HG02610 (cell line): Measurements from ENCODE around the gene NTM.

Experiments
- ATAC-seq: cut with Tn5 transposase; IDR thresholded peaks from one replicate; pipeline ENCODE4 v1.9.1; 2021; ENCODE audit warnings: mild to moderate bottlenecking, moderate library complexity; ENCODE audit not compliant: unreplicated experiment

The NTM gene

DNA sequence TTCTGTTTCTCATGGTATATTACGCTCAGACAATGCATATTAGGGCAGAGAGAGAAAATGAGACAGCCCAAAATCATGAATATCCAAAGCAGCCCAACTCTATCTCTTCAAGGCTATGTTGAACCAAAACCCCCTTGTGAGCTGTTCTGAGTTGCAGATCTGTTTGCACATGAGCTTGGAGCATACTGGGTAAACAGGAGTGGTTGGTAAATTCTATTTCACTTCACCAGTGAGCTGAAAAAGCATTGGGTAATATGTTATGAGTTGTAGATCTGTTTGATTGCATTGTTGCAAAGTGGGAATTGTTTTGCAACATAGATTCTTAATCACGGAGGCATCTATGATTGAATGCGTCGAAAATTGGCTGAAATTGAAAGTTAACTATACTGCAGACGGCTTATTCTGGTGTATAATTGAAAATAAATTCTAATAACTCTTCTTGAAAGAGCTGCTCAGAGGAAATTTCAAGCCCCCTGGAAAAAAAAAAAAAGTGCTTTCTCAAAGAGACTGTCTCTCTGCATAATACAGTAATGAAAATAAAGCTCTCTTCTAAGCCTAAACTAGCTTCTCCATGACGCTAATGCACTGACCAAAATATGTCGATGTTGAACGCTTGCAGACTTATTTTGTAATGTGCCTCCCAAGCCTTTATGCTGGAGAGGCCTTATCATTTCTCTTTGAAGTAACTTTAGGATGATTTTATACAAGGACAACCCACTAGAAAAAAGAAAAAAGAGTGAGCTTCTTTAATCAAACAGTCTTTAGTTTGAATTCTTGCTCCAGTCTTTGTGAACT is 263.7 kb downstream of the NTM start:
- no peak for ATAC-seq

DNA sequence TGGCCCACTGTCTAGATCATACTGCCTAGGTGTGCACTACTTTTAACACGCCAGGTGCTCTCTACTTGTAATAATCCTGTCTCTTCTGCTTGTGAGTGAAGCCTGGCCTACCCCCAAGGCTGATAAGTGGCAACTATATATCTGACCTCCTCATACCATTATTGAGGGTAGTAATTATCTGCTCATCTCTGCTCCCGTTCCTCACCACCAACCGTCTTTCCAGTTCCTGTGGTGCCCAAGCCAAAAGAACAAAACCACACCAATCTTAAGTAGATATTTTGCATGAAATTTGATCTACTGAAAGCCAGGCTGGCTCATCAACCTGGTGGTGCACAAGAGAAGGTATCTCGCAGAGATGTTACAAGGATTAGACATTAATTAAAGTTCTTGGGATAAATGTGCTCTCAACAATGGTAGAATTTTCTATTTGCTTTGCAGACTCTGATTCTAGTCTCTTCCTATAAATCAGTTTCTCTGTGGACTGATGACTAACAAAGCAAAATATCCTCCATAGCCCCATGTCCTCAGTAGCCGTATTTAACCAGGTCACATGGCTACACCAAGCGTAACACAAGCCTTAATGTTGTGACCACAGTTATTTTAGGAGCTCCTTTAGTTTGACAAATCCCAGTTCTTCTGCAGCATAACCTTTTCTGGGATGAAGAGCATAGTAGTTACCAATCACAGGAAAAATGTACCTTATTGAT is 267.2 kb downstream of the NTM start:
- no peak for ATAC-seq

DNA sequence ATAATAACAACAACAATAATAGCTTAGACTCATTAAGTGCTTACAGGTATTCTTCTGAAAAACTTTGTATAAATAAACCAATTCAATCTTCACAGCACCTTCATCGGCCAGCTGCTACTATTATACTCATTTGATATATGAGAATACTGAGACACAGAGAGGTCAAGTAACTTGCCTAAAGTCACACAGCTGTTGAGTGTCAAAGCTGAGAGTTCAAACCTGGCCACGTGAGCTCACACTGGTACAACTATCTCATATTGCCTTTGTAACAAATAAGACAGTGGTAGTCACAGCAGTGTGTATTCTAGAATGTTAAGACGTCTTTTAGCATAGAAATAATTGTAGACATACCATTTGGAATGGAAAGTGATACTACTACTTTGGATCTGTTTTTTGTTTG is 268.5 kb downstream of the NTM start:
- ATAC-seq: no peak

DNA sequence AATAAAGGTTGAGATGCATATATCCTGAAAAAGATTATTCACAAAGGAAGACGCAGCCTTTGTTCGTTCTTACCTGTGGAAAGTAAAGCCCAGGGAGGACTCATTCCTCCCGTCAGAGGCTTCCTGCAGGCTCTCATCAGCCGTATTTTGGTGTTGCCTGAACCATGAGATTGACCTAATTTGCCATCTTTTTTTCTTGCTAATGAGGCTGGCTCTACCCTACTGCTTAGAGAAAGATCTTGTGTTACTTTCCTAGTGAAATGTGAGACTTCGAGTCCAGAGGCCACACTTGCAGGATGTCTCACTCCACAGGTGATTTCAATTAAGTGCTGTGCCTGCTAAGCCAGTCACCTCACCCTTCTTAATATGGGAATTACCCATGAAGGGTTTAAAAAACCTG is 269.9 kb downstream of the NTM start:
- no peak for ATAC-seq

DNA sequence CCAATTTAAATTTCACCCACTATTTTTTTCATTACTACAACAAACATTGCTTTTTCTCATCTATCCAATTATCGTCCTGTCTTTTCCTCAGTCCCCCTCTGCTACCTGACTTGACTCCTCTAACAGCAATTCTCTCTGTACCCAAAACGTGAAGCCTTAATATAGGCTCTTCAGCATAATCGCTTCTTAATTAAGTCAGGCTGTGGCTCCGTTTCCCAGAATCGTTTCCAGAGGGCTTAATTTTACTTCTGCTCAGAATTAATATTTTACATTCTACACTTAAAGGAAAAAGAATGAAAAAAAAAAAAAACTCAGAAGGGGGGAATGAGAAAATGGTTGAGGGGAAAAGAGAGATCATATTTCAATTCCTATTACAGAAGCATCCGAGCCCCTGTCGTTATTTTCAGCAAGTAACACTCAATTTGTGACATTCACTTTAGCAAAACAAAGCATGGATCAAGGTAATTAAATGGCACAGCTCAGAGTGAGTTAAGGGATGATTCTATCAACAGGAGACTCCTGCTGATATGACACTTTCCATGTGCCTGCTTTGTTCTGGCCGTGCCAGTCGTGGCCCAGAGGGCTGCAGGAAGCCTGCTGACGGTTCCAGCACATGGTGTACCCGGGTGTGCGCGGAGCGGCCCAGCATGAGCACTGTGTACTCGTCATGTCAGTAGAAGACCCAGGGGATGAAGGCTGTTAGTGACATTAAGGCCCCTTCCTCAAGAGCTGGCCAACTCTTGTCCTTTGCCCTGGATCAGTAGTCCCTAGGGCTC is 272.5 kb downstream of the NTM start:
- no peak for ATAC-seq

DNA sequence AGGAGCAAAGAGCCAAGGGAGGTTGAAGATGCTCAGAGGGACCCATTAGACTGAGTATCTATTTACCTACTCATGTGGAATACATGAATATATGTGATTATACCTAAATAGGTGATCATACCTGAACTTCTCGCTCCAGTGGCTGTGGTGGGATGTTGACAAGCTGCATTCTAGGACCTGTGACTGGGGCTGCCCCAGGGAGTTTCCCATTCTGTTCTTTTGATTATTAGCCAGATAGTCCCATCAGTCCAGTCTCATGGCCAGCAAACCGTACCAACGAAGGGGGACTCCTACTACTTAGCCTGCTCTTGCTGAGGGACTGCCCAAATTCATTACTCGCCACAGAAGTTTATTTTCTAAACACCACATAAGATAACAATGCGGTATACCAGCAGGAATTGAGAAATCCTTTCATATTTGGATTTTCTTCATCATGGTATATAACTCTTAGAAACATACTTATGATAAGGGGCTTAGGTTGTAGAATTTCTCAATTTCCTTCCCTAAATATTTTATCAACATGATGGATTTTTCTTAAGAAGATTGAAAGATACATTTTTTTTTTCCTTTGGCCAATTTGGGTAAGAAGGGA is 273.9 kb downstream of the NTM start:
- no peak for ATAC-seq

DNA sequence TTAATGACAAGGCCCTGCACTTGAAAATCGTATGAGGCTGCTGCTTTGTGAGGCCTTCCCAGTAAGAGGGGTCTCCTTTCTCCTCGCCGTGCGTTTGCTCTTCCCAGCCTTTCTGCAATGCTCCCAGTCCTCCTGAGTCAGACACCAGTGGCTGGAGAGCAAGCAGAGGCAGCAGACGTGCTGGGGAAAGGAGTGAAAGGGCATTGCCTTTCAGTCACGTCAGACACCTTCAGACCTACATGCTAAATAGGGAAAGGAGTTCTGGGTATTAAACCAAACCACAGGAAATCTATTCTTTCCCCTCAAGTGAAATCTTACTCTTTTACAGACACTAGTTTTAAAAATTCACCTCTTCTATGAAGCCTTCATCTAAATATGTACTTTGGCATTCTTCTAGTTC is 274.8 kb downstream of the NTM start:
- ATAC-seq: no peak

DNA sequence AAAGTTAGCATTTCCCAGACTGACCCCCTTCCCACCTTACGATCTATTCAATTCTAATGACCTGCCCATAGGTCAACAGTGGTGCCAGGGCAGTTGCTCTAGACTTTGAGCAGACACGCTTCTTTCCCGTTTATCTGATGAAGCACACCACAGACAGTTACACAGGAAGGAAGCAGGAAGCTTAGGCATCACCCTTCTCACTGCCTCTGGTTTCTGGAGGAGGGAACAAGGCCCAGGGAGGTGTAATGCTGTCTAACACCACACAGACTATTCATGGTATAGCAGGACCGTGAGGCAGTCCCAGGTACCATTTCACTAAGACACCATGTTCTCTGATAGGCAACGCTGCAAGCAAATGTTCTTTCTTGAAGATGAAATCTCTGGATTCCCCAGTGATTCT is 279.4 kb downstream of the NTM start:
- ATAC-seq: no peak

DNA sequence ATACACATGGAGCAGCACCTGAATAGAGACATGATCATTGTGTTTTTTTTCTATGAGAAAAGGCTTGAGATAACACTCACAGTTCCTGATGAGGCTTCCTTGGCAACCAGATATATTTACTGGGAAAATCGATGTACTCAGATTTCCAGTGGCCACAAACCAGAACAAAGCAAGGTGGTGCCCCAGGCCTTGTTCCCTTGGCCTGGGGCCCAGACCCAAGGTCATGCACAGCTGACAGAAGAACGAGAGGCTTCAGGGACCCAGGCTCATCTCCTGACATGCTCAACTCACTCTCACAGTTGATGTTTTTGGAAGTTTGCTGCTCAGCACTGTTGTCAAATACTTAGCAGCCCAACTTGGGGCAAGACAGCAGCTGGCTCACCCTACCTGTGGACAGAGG is 281.8 kb downstream of the NTM start:
- no peak for ATAC-seq

DNA sequence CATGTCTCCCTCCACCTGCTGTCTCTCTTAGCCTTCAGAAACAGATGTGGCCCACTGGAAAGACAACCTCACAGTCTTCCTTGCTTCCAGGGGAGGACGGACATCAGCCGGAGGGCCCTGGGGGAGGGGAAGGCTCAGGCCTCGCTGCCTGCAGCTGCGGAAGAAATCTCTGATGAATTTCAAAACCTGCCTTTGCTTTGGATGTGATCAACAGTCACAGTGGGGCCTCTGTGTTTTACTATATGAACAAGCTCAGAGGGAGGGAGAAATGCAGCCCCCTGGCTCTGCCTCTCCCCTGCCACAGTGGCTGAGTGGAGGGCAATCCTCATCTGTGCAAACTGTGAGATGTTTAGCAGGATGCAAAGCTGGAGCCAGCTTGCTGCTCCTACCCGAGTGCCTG is 282.8 kb downstream of the NTM start:
- ATAC-seq: no peak

DNA sequence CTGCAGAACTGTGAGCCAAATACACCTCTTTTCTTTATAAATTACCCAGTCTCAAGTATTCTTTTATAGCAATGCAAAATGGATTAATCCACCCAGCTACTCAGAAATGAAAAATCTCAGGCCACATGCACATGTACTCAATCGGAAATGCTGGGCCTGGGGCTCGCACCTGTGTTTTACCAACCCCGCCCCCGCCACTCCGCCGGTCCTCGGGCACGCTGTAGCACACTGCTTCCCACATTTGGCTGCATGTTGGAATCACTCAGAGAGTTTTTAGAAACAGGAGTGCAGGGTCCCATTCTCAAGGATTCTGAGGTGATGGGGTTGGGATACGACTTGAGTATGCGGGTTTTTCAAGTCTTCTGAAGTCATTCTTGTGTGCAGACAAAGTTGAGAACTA is 284.4 kb downstream of the NTM start:
- no peak for ATAC-seq

DNA sequence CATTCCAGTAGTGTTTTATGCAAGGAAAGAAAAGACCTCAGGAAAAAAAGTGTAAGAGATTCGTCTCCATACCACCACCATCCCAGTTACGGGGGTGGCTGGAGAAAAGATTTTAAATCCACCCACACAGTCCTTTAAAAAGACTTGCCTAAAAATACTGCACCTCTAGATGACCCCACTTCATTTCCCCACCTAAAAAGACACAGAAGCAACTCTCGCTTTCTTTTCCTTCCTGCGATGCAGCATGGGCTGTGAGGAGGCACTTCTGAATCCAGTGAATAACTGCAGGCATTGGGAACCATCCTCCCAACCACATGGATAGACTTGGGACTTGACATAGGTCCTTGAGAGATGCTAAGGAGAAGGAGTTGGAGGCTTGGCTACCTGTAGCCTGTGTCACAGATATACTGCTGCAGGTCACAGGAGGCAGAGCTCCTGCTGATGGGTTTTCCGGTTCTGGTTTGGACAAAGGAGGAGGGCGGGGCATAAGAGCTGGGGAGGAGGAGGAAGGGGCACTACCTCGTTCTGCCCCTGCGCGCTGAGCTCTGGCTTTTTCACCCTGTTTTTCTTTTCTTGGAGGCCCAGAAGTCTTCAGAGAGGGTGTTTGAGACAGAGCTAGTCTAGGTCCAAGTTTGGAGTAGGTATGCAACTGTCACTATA is 285.9 kb downstream of the NTM start:
- no peak for ATAC-seq

DNA sequence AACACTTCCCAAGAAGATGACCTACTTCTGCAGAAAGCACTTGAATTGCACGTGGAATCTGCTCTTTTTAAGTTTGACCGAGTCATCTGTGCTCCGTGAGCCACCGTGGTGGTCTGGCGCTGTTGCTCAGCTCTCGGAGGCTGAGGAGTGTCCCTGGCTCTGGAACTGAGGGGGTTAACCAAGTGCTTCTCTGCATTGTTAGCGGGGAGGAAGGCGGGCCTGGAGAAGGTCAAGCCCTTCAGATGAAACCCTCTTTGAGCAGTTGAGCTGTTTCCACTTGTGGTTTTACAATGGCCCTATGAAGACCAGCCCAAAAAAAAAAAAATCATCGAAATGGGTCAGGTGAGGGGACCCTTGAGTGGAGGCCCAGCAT is 286.4 kb downstream of the NTM start:
- ATAC-seq: no peak

DNA sequence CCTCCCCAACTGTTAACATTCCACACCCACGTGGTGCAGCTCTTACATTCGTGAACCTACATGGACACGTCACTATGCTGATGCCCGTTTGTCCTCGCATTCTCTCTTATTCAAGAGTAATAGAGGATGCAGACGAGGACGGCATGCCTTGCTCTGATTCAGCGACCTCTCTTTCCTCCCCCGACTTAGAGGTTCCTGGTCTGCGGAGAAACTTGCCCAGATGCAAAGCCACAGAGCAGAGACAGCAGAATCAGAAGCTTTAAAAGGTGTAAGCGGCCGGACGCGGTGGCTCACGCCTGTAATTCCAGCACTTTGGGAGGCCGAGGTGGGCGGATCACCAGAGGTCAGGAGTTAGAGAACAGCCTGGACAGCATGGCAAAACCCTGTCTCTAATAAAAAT is 288.0 kb downstream of the NTM start:
- ATAC-seq: no peak

DNA sequence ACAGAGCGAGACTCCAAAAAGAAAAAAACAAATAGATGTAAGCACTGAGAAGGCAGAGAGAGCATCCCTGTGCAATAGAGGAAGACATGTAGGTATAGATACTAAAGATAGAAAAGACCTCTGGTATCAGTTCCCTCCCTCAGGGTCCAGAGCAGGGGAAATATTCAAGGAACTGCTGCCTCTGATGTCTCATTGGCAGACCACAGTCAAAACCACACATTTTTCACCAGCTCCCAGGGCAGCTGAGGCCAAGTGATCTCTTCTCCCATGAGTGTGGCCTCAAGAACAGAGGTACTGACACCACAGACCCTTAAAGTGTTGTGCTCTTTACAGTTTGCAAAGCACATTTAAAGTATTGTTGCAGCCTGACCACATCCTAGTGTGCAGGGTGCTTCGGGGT is 288.5 kb downstream of the NTM start:
- ATAC-seq: peak; percentile 75

DNA sequence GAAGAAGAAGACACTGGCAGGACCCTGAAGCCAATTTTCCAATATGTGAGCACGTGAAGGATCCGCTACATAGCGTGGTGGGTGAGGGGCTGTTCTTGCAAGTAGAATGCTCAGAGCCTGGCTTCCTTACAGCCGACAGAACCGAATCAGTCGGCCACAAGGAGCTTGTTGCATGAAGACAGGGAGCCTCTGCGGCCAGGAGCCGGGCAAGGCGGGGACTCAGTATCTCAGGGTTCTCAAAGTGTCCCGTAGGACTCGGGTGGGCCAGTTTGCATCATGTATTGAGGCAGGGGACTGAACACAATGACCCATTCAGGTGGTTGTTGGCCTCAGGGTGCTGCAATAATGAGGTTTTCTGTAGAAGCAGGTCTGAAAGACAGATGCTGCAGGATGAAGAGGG is 289.5 kb downstream of the NTM start:
- ATAC-seq: no peak

DNA sequence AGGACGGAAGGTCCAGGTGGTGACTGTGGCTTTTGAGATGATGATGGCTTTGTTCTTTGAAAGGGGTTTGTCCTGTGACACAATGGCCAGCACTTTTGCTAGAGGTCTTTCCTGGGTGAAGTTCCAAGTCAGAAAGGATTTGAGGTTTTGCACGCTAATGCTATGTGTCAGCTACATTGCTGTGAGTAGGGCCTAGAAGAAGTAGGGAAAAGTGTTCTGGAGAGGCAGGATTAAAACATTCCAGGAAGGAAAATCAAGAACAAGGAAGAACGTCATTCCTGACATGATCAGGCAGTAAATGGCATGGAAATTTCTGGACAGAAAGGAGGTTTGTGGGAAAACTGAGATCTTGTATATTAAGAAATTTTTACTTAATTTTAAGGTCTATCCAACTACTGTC is 290.7 kb downstream of the NTM start:
- ATAC-seq: no peak

DNA sequence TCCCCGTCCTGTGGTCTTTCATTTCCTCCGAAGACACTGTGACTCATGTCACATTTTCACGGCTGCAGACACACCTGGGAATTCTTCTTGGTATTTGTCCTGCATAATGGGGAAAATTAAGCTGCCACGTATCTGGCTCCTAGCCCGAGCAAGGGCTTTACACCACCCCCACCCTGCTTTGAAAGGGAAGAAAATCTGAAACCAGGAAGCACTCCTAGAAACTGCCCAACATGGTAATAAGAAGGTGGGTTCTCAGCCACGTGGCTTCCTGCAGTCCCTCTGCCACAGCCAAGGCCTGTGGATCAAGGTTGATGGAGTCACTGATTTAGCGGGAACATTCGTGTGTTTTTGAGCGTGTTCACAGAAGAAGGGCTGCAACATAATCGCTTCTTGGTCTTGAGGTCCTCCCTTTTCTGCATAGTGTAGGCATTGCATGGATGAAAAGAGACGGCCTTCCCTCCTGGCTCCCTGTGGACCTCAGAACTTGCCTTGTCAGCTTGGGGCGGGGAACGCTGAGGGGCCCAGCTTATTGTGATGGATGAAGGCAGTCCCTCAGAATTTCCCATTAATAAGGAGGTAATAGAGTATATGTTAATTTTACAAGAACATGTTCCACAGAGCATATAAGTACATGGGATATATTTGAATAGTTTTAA is 292.0 kb downstream of the NTM start:
- ATAC-seq: no peak

DNA sequence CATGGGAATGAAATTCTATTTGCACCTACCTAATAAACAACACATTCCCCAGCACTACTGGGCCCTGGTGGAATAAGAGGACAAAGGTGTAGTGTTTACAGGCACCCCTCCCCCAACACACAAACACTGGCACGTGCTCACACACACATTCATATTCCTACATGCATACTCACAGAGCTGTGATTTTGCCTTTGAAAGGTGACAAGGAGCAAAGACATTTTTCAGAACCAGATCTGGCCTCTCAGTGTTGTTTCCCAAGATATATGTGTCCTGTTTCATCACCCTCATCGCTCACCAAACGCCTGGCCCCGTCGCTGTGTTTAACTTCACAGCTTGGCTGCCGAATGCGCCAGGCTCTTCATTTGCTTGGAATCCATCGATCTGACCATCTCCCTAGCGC is 292.6 kb downstream of the NTM start:
- ATAC-seq: no peak

DNA sequence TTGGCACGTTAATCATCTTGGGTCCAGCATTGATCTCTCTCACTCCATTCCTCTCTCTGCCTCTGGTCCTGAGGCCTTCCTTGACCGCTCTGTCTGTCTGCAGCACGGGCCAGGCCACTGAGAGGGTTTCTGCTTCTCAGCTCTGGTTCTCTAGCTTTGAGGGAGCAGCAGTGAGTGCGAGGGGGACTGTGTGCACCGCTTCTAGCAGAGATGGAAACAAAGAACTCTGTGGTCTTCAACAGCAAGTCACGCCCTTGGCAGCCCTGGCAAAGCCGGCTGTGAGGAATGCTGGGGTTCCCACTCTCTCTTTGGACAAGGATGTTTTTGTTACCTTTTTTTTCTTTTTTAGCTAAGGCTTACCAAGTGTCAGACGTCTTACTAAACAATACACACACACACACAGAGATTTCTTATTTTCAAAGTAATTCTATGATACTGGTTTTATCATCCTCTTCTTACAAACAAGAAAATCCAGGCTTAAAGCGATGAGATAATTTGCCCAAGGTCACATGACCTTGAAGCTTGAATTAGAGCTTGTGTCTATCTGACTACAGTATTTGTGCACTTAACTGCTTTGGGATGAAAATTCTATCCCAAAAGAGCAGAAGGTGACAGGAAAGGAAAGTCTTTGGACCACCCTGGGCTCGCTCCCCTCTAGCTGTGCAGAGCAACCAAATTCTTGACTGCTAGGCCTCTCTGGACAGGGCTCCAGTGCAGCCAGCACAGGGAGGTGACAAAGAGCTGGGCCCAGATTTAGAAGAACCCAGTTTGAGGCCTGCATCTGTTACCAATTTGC is 293.2 kb downstream of the NTM start:
- ATAC-seq: no peak
